H9 (cell line): ENCODE results near the gene ABCA13. TPM values are rescaled to one million over a fixed set of nuclear protein-coding genes. Genes with fewer than 3 reads are reported as not detected.

Source experiments
- DNase-seq: peaks from one replicate; pipeline ENCODE4 v3.0.0-alpha.2; 2017
- H2AFZ ChIP-seq: one replicate; pipeline ENCODE4 v1.6.1; 2013; ENCODE audit warnings: mild to moderate bottlenecking, low read length, control low read depth, moderate library complexity
- H2AK5ac ChIP-seq: 2 replicates; pipeline ENCODE4 v1.6.1; 2013; ENCODE audit warnings: low read length, control low read depth, mixed read lengths; ENCODE audit not compliant: insufficient read length
- H2BK120ac ChIP-seq: one replicate; pipeline ENCODE4 v1.6.1; 2013; ENCODE audit warnings: low read depth, mild to moderate bottlenecking, low read length, control low read depth, inconsistent platforms; ENCODE audit not compliant: poor library complexity, severe bottlenecking
- H2BK12ac ChIP-seq: 2 replicates; pipeline ENCODE4 v1.6.1; 2013; ENCODE audit warnings: low read length, control low read depth, mixed read lengths, low read depth; ENCODE audit not compliant: insufficient read length
- H2BK15ac ChIP-seq: 2 replicates; pipeline ENCODE4 v1.6.1; 2013; ENCODE audit warnings: low read depth, low read length, control low read depth
- H2BK20ac ChIP-seq: one replicate; pipeline ENCODE4 v1.6.1; 2013; ENCODE audit warnings: low read depth, mild to moderate bottlenecking, low read length, control low read depth, inconsistent platforms; ENCODE audit not compliant: poor library complexity, severe bottlenecking
- H2BK5ac ChIP-seq: 2 replicates; pipeline ENCODE4 v1.6.1; 2013; ENCODE audit warnings: low read length, control low read depth, mixed read lengths; ENCODE audit not compliant: insufficient read length
- H3K14ac ChIP-seq: 2 replicates; pipeline ENCODE4 v1.6.1; 2013; ENCODE audit warnings: low read length, control low read depth; ENCODE audit not compliant: insufficient read depth
- H3K18ac ChIP-seq: 2 replicates; pipeline ENCODE4 v1.6.1; 2013; ENCODE audit warnings: low read depth, mild to moderate bottlenecking, mixed read lengths, low read length, control low read depth; ENCODE audit not compliant: insufficient read length
- H3K23ac ChIP-seq: 2 replicates; pipeline ENCODE4 v1.6.1; 2013; ENCODE audit warnings: low read length, control low read depth, mixed read lengths, low read depth; ENCODE audit not compliant: insufficient read length
- H3K23me2 ChIP-seq: 2 replicates; pipeline ENCODE4 v1.6.1; 2013; ENCODE audit warnings: low read depth, mild to moderate bottlenecking, mixed read lengths, low read length, control low read depth; ENCODE audit not compliant: insufficient read length, poor library complexity, severe bottlenecking
- H3K27ac ChIP-seq: 2 replicates; pipeline ENCODE4 v1.5.1; 2013; ENCODE audit warnings: low read length, control low read depth, mixed read lengths, low read depth; ENCODE audit not compliant: insufficient read length
- H3K27me3 ChIP-seq: 2 replicates; pipeline ENCODE4 v1.6.1; 2013; ENCODE audit warnings: low read length, control low read depth, inconsistent platforms; ENCODE audit not compliant: insufficient read depth
- H3K4ac ChIP-seq: 2 replicates; pipeline ENCODE4 v1.6.1; 2013; ENCODE audit warnings: low read depth, mild to moderate bottlenecking, control low read depth, inconsistent platforms, low read length, moderate library complexity
- H3K4me1 ChIP-seq: 2 replicates; pipeline ENCODE4 v1.6.1; 2013; ENCODE audit warnings: low read length, control low read depth, inconsistent platforms; ENCODE audit not compliant: insufficient read depth
- H3K4me2 ChIP-seq: 2 replicates; pipeline ENCODE4 v1.6.1; 2013; ENCODE audit warnings: low read length, control low read depth, mixed read lengths; ENCODE audit not compliant: insufficient read length, insufficient read depth
- H3K56ac ChIP-seq: 2 replicates; pipeline ENCODE4 v1.6.1; 2013; ENCODE audit warnings: low read depth, mild to moderate bottlenecking, mixed read lengths, low read length, control low read depth; ENCODE audit not compliant: insufficient read length
- H3K79me1 ChIP-seq: 2 replicates; pipeline ENCODE4 v1.6.1; 2013; ENCODE audit warnings: low read depth, mild to moderate bottlenecking, moderate library complexity, low read length, control low read depth, inconsistent platforms; ENCODE audit not compliant: insufficient read depth, poor library complexity, severe bottlenecking
- H3K79me2 ChIP-seq: 2 replicates; pipeline ENCODE4 v1.6.1; 2013; ENCODE audit warnings: low read length, control low read depth, inconsistent platforms; ENCODE audit not compliant: insufficient read depth
- H3K9ac ChIP-seq: 2 replicates; pipeline ENCODE4 v1.6.1; 2013; ENCODE audit warnings: low read length, control low read depth, mixed read lengths; ENCODE audit not compliant: insufficient read length; ENCODE audit errors: extremely low read depth
- H3K9me3 ChIP-seq: one replicate; pipeline ENCODE4 v1.6.1; 2013; ENCODE audit warnings: low read depth, low read length, inconsistent platforms; ENCODE audit not compliant: control insufficient read depth
- H3T11ph ChIP-seq: one replicate; pipeline ENCODE4 v1.6.1; 2013; ENCODE audit warnings: mild to moderate bottlenecking, low read length, control low read depth, inconsistent platforms
- H4K20me1 ChIP-seq: one replicate; pipeline ENCODE4 v1.6.1; 2013; ENCODE audit not compliant: control insufficient read depth, insufficient read length, insufficient read depth
- H4K5ac ChIP-seq: 2 replicates; pipeline ENCODE4 v1.6.1; 2013; ENCODE audit warnings: low read depth, mild to moderate bottlenecking, mixed read lengths, low read length, control low read depth; ENCODE audit not compliant: insufficient read length
- H4K8ac ChIP-seq: replicated peaks from 2 replicates; pipeline ENCODE4 v1.6.1; 2013; ENCODE audit warnings: low read length, control low read depth, mixed read lengths, low read depth; ENCODE audit not compliant: insufficient read length
- H4K91ac ChIP-seq: 2 replicates; pipeline ENCODE4 v1.6.1; 2013; ENCODE audit warnings: low read depth, mild to moderate bottlenecking, moderate library complexity, mixed read lengths, low read length, control low read depth; ENCODE audit not compliant: insufficient read length
- H3K27ac Mint-ChIP-seq, 3 experiments: 2 replicates in 2 of 3; 3 replicates in 1 of 3; pipeline ENCODE4 v1.8.0; 2020 to 2021; ENCODE audit warnings: mixed read lengths in 3 of 3, mild to moderate bottlenecking in 1 of 3, moderate library complexity in 1 of 3
- H3K27me3 Mint-ChIP-seq: 2 replicates; pipeline ENCODE4 v1.8.0; 2021; ENCODE audit warnings: low read depth, mild to moderate bottlenecking, moderate library complexity, mixed read lengths
- H3K36me3 Mint-ChIP-seq, 3 experiments: 2 replicates in 2 of 3; 3 replicates in 1 of 3; pipeline ENCODE4 v1.8.0; 2020 to 2021; ENCODE audit warnings: low read depth in 3 of 3, mixed read lengths in 3 of 3; ENCODE audit not compliant: insufficient read depth in 1 of 3
- H3K4me1 Mint-ChIP-seq, 2 experiments: 2 replicates each; pipeline ENCODE4 v1.8.0; 2020; ENCODE audit warnings: mixed read lengths in 2 of 2
- H3K4me3 Mint-ChIP-seq, 2 experiments: 2 replicates in 1 of 2; 3 replicates in 1 of 2; pipeline ENCODE4 v1.8.0; 2020 to 2021; ENCODE audit warnings: mild to moderate bottlenecking in 2 of 2, mixed read lengths in 2 of 2, moderate library complexity in 1 of 2
- H3K9me3 Mint-ChIP-seq, 2 experiments: 2 replicates in 1 of 2; 3 replicates in 1 of 2; pipeline ENCODE4 v1.8.0; 2020; ENCODE audit warnings: mild to moderate bottlenecking in 2 of 2, mixed read lengths in 2 of 2, moderate library complexity in 1 of 2
- WGBS: extraction: QIAGEN DNeasy Blood & Tissue Kit; methylation state at CpG from one replicate; pipeline ENCODE4 v1.1.7; 2013; ENCODE audit warnings: missing lambda C conversion rate, low lambda C conversion rate, mixed read lengths; ENCODE audit not compliant: insufficient read length; ENCODE audit errors: extremely low coverage; 5-methylcytosine and 5-hydroxymethylcytosine counted together
- total RNA-seq: library from RNA; stranded (reverse); gene quantifications from 2 replicates; pipeline ENCODE4 v1.2.1, GENCODE V29; 2021
- TF ChIP-seq, protein P1 (sequence below): fragments of 200-600 bp; sonication (generic); conservative IDR thresholded peaks from 3 replicates; pipeline ENCODE4 v1.8.0; 2021; ENCODE audit warnings: antibody characterized with exemption, mild to moderate bottlenecking

The ABCA13 gene
- total RNA-seq, 1 experiment from 2014 or later = 0.11 TPM

DNA sequence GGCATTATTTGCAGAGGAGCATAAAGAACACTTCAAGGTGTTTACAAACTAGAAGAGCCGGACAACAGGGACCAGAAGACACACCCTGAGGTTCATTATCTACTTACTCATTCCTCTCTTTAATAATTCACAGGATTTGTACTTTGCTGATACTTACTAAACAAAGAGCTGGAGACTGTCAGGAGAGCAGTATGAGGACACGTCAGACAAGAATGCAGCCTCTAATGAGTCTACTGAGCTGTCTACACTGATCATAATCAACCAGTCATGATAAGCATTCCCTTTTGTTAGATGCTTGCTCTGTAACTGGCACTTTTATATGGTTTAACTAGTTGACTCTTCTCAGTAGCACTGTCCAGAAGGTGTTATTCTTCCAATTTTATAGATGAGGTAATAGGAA lies 509.7 kb downstream of the ABCA13 start:
- DNase-seq = no peak
- H3K4ac ChIP-seq = no peak overlapping the region
- TF ChIP-seq, protein P1, sequence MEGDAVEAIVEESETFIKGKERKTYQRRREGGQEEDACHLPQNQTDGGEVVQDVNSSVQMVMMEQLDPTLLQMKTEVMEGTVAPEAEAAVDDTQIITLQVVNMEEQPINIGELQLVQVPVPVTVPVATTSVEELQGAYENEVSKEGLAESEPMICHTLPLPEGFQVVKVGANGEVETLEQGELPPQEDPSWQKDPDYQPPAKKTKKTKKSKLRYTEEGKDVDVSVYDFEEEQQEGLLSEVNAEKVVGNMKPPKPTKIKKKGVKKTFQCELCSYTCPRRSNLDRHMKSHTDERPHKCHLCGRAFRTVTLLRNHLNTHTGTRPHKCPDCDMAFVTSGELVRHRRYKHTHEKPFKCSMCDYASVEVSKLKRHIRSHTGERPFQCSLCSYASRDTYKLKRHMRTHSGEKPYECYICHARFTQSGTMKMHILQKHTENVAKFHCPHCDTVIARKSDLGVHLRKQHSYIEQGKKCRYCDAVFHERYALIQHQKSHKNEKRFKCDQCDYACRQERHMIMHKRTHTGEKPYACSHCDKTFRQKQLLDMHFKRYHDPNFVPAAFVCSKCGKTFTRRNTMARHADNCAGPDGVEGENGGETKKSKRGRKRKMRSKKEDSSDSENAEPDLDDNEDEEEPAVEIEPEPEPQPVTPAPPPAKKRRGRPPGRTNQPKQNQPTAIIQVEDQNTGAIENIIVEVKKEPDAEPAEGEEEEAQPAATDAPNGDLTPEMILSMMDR = no peak
- H3K79me2 ChIP-seq = no peaks in the 10 kb centered on the region
- no peak overlapping the region for H3K56ac ChIP-seq
- H3K4me2 ChIP-seq = no peak overlapping the region
- H2BK20ac ChIP-seq = no peak overlapping the region
- no peaks in the 10 kb centered on the region for H4K20me1 ChIP-seq
- no peak overlapping the region for H3T11ph ChIP-seq
- no peak overlapping the region for H2AFZ ChIP-seq
- no peak overlapping the region for H2BK15ac ChIP-seq
- no peak overlapping the region for H3K27ac Mint-ChIP-seq
- H3K18ac ChIP-seq = no peak overlapping the region
- H3K9me3 Mint-ChIP-seq = peaks cover 23% of the 10 kb centered on the region in 2 experiments
- no peaks in the 10 kb centered on the region for H3K79me1 ChIP-seq
- no peak overlapping the region for H2BK12ac ChIP-seq
- no CpG with 5 or more reads among the region's 2 CpGs for WGBS
- no peak overlapping the region for H4K8ac ChIP-seq
- no peak overlapping the region for H4K5ac ChIP-seq
- H3K23ac ChIP-seq = no peak overlapping the region
- H3K23me2 ChIP-seq = no peaks in the 10 kb centered on the region
- no peaks in the 10 kb centered on the region for H3K27me3 ChIP-seq
- no peak overlapping the region for H2BK5ac ChIP-seq
- no peaks in the 10 kb centered on the region for H3K4me1 ChIP-seq
- no peak overlapping the region for H3K4me3 Mint-ChIP-seq
- no peaks in the 10 kb centered on the region for H3K4me1 Mint-ChIP-seq
- no peaks in the 10 kb centered on the region for H3K9me3 ChIP-seq
- H3K36me3 Mint-ChIP-seq = peaks cover 4 to 17% (median 11%) of the 10 kb centered on the region in 3 experiments; a peak in 5 of 7 replicates
- H3K9ac ChIP-seq = no peak overlapping the region
- H2AK5ac ChIP-seq = no peak overlapping the region
- H3K27me3 Mint-ChIP-seq = no peaks in the 10 kb centered on the region
- no peak overlapping the region for H3K27ac ChIP-seq
- H4K91ac ChIP-seq = no peak overlapping the region
- H3K14ac ChIP-seq = no peak overlapping the region
- no peak overlapping the region for H2BK120ac ChIP-seq
